Subcutaneous abdominal adipose tissue (tissue), 5 donors: ENCODE results near the gene NBAS.

ENCODE experiments used
- H3K27ac ChIP-seq: one replicate; pipeline ENCODE4 v1.7.0; 2013; ENCODE audit warnings: low read depth, mild to moderate bottlenecking, inconsistent platforms, low read length, moderate library complexity
- H3K27me3 ChIP-seq, 5 donors: one replicate each; pipeline ENCODE4 v1.7.0; 2013; ENCODE audit warnings: low read length in 5 of 5, inconsistent platforms in 1 of 5; ENCODE audit not compliant: control insufficient read depth in 5 of 5, insufficient read depth in 4 of 5
- H3K36me3 ChIP-seq, 5 donors: one replicate each; pipeline ENCODE4 v1.7.0; 2013; ENCODE audit warnings: low read length in 5 of 5; ENCODE audit not compliant: control insufficient read depth in 5 of 5, insufficient read depth in 5 of 5
- H3K4me1 ChIP-seq, 5 donors: one replicate each; pipeline ENCODE4 v1.7.0; 2013; ENCODE audit warnings: low read length in 5 of 5, mild to moderate bottlenecking in 3 of 5, moderate library complexity in 1 of 5; ENCODE audit not compliant: control insufficient read depth in 5 of 5, insufficient read depth in 5 of 5
- H3K4me3 ChIP-seq, 5 donors: one replicate each; pipeline ENCODE4 v1.7.0; 2013; ENCODE audit warnings: low read length in 5 of 5, low read depth in 1 of 5
- H3K9ac ChIP-seq, 5 donors: one replicate each; pipeline ENCODE4 v1.7.0; 2013; ENCODE audit warnings: low read length in 5 of 5, mild to moderate bottlenecking in 4 of 5, moderate library complexity in 3 of 5
- H3K9me3 ChIP-seq, 5 donors: one replicate each; pipeline ENCODE4 v1.7.0; 2013; ENCODE audit warnings: low read length in 5 of 5; ENCODE audit not compliant: control insufficient read depth in 5 of 5
- donor health status: healthy.
- donor health status: healthy.
- donor health status: healthy.
- donor health status: healthy.
- donor health status: healthy.

The NBAS gene

GRCh38 chr2:15117409-15118050 lies 443.6 kb downstream of the NBAS start:
- Histone ChIP-seq H3K27me3 (no peaks in the 10 kb centered on the region), H3K4me1 (peaks cover 0 to 11% (median 7%) of the 10 kb centered on the region in 5 donors), H3K9ac (no peak overlapping the region), H3K4me3 (no peak overlapping the region), H3K36me3 (no peaks in the 10 kb centered on the region), H3K27ac (no peak overlapping the region), H3K9me3 (peaks cover 4 to 19% (median 12%) of the 10 kb centered on the region in 5 donors)
